Measurements from ENCODE around the gene SPG11. TPM values are rescaled to one million over a fixed set of nuclear protein-coding genes. Genes with fewer than 3 reads are reported as not detected.

Gene SPG11
- total and polyA plus RNA-seq, 2 experiments from 2014 or later, result 23.3 to 42.2 TPM

DNA sequence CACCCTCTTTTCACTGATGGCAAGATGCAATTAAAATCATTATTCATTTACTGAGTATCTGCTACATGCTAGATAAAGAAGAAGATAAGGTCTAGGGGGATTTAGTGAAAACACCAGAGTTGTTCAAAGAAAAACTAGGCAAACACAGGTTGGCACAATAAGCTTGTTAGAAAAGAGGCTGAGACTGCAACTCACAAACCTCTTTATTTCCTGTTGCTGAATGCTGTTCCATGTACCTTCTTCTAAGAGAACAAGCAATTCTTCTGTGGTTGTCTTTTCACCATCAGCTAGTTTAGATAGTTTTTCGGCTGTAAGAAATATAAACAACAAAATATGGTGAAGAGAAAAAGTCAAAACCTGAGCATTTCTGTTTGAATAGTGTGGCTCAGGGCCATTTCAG is 65.4 kb downstream of the SPG11 start (continued):
- TF ChIP-seq, protein P1, sequence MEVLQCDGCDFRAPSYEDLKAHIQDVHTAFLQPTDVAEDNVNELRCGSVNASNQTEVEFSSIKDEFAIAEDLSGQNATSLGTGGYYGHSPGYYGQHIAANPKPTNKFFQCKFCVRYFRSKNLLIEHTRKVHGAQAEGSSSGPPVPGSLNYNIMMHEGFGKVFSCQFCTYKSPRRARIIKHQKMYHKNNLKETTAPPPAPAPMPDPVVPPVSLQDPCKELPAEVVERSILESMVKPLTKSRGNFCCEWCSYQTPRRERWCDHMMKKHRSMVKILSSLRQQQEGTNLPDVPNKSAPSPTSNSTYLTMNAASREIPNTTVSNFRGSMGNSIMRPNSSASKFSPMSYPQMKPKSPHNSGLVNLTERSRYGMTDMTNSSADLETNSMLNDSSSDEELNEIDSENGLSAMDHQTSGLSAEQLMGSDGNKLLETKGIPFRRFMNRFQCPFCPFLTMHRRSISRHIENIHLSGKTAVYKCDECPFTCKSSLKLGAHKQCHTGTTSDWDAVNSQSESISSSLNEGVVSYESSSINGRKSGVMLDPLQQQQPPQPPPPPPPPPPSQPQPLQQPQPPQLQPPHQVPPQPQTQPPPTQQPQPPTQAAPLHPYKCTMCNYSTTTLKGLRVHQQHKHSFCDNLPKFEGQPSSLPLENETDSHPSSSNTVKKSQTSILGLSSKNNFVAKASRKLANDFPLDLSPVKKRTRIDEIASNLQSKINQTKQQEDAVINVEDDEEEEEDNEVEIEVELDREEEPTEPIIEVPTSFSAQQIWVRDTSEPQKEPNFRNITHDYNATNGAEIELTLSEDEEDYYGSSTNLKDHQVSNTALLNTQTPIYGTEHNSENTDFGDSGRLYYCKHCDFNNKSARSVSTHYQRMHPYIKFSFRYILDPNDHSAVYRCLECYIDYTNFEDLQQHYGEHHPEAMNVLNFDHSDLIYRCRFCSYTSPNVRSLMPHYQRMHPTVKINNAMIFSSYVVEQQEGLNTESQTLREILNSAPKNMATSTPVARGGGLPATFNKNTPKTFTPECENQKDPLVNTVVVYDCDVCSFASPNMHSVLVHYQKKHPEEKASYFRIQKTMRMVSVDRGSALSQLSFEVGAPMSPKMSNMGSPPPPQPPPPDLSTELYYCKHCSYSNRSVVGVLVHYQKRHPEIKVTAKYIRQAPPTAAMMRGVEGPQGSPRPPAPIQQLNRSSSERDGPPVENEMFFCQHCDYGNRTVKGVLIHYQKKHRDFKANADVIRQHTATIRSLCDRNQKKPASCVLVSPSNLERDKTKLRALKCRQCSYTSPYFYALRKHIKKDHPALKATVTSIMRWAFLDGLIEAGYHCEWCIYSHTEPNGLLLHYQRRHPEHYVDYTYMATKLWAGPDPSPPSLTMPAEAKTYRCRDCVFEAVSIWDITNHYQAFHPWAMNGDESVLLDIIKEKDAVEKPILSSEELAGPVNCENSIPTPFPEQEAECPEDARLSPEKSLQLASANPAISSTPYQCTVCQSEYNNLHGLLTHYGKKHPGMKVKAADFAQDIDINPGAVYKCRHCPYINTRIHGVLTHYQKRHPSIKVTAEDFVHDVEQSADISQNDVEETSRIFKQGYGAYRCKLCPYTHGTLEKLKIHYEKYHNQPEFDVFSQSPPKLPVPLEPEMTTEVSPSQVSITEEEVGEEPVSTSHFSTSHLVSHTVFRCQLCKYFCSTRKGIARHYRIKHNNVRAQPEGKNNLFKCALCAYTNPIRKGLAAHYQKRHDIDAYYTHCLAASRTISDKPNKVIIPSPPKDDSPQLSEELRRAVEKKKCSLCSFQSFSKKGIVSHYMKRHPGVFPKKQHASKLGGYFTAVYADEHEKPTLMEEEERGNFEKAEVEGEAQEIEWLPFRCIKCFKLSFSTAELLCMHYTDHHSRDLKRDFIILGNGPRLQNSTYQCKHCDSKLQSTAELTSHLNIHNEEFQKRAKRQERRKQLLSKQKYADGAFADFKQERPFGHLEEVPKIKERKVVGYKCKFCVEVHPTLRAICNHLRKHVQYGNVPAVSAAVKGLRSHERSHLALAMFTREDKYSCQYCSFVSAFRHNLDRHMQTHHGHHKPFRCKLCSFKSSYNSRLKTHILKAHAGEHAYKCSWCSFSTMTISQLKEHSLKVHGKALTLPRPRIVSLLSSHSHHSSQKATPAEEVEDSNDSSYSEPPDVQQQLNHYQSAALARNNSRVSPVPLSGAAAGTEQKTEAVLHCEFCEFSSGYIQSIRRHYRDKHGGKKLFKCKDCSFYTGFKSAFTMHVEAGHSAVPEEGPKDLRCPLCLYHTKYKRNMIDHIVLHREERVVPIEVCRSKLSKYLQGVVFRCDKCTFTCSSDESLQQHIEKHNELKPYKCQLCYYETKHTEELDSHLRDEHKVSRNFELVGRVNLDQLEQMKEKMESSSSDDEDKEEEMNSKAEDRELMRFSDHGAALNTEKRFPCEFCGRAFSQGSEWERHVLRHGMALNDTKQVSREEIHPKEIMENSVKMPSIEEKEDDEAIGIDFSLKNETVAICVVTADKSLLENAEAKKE (CRISPR knock-in tag; IDR thresholded peaks at IDR 0.05), result no peak

DNA sequence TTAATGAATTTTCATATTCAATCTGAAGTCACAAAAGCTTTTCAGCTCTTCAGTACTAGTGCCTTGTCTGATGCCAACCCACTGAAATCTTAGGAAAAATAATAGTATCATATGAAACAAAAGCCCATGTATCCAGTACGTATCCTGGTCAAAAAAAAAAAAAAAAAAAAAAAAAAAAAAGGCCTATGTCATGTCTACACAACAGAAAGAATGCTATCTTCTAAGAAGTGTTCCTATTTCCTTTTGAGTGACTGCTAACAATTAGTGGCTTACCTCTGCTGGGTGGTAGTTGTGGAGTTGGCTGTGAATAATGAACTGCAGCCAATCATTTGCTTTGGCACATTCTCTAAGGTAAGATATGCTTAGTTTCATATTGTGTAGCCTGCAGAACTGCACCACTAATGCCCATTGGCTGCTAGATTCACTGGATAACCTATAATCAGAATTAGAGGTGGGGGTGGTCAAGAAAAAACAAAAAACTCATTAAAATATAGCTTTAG is 66.9 kb downstream of the SPG11 start:
- no peak overlapping the region for H3K27ac Mint-ChIP-seq
- no peak for TF ChIP-seq EZH2 (IDR thresholded peaks at IDR 0.05; ENCODE audit: low read depth, unreplicated experiment)
- TF ChIP-seq, protein P2, sequence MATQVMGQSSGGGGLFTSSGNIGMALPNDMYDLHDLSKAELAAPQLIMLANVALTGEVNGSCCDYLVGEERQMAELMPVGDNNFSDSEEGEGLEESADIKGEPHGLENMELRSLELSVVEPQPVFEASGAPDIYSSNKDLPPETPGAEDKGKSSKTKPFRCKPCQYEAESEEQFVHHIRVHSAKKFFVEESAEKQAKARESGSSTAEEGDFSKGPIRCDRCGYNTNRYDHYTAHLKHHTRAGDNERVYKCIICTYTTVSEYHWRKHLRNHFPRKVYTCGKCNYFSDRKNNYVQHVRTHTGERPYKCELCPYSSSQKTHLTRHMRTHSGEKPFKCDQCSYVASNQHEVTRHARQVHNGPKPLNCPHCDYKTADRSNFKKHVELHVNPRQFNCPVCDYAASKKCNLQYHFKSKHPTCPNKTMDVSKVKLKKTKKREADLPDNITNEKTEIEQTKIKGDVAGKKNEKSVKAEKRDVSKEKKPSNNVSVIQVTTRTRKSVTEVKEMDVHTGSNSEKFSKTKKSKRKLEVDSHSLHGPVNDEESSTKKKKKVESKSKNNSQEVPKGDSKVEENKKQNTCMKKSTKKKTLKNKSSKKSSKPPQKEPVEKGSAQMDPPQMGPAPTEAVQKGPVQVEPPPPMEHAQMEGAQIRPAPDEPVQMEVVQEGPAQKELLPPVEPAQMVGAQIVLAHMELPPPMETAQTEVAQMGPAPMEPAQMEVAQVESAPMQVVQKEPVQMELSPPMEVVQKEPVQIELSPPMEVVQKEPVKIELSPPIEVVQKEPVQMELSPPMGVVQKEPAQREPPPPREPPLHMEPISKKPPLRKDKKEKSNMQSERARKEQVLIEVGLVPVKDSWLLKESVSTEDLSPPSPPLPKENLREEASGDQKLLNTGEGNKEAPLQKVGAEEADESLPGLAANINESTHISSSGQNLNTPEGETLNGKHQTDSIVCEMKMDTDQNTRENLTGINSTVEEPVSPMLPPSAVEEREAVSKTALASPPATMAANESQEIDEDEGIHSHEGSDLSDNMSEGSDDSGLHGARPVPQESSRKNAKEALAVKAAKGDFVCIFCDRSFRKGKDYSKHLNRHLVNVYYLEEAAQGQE (IDR thresholded peaks at IDR 0.05; ENCODE audit: unreplicated experiment), result no peak
- TF ChIP-seq ZNF114 (CRISPR knock-in tag; IDR thresholded peaks at IDR 0.05), result no peak
- TF ChIP-seq POLR2AphosphoS5 (IDR thresholded peaks at IDR 0.05; ENCODE audit: low read depth), result no peak
- TF ChIP-seq, protein P1 (CRISPR knock-in tag; IDR thresholded peaks at IDR 0.05), result no peak

More for the DNA sequence above, 66.9 kb downstream of the SPG11 start:
- Histone ChIP-seq H4K20me1 (replicated peaks; ENCODE audit: insufficient read depth) (0 out of 2 replicates have a peak, but pooled peaks cover 3% of the 10 kb centered on the region), H3K4me1 (ENCODE audit: insufficient read depth) (no peaks in the 10 kb centered on the region), H3F3A (replicated peaks; ENCODE audit: low read depth) (no peaks in the 10 kb centered on the region), H3K27me3 (ENCODE audit: insufficient read depth) (no peaks in the 10 kb centered on the region), H3K9me2 (ENCODE audit: insufficient read depth) (no peaks in the 10 kb centered on the region), H3K4me2 (no peak overlapping the region), H3K4me3 (no peak overlapping the region), H2AFZ (no peak overlapping the region), H3K36me3 (ENCODE audit: insufficient read depth) (peaks cover 18% of the 10 kb centered on the region), H3K27ac (ENCODE audit: low read depth) (no peak overlapping the region), H3K79me2 (replicated peaks; ENCODE audit: insufficient read depth) (no peaks in the 10 kb centered on the region)
- Mint-ChIP-seq H3K9me3 (no peaks in the 10 kb centered on the region), H3K36me3 (ENCODE audit: low read depth) (peaks cover 28% of the 10 kb centered on the region), H3K27me3 (ENCODE audit: insufficient read depth, low read depth, poor library complexity) (no peaks in the 10 kb centered on the region), H3K4me1 (no peaks in the 10 kb centered on the region), H3K4me3 (no peak overlapping the region)
- ATAC-seq, result no peak
- no peak for DNase-seq (ENCODE audit: low spot score)

Measured in GM23338 (cell line).